IMR-90 (cell line): ENCODE results near the gene PSMD6. TPM values are rescaled to one million over a fixed set of nuclear protein-coding genes. Genes with fewer than 3 reads are reported as not detected.
A peak's percentile ranks its signal among the peaks of the same experiment; 100 is the strongest.

ENCODE experiments used
- ATAC-seq: fragments of 200-7000 bp; cut with Tn5 transposase; 2 replicates; pipeline ENCODE4 v1.9.1; 2020; ENCODE audit warnings: low read depth, mild to moderate bottlenecking, moderate library complexity
- BruUV-seq: library from RNA; stranded (reverse); fragments of 400-500 nt; replicated peaks from 2 replicates; lab custom pipeline; 2021; lab: Mats Ljungman, UMichigan
- CTCF ChIA-PET: fragments of 300-600 bp; formaldehyde crosslinking; extraction: SDS; loops from one replicate; lab custom pipeline; 2021; ENCODE audit warnings: antibody characterized with exemption; lab: Yijun Ruan, JAX
- POLR2A ChIA-PET: fragments of 300-600 bp; sonication (Branson Sonifier 250); formaldehyde crosslinking; loops from one replicate; lab custom pipeline; 2022; ENCODE audit warnings: antibody characterized with exemption; ENCODE audit not compliant: unreplicated experiment; lab: Charles Lee
- DNase-seq: peaks from one replicate; pipeline ENCODE4 v3.0.0; 2013
- H2AFZ ChIP-seq: replicated peaks from 2 replicates; pipeline ENCODE3; 2013; ENCODE audit warnings: low read length, mild to moderate bottlenecking; ENCODE audit not compliant: poor library complexity
- H2AK5ac ChIP-seq: 2 replicates; pipeline ENCODE4 v1.6.1; 2013; ENCODE audit warnings: low read depth, low read length, inconsistent platforms
- H2AK9ac ChIP-seq: replicated peaks from 2 replicates; pipeline ENCODE3; 2013; ENCODE audit warnings: mild to moderate bottlenecking, low read depth, low read length, moderate library complexity; ENCODE audit not compliant: poor library complexity
- H2BK120ac ChIP-seq: 2 replicates; pipeline ENCODE4 v1.6.1; 2013; ENCODE audit warnings: low read depth, low read length, inconsistent platforms
- H2BK15ac ChIP-seq: 3 replicates; pipeline ENCODE4 v1.6.1; 2013; ENCODE audit warnings: low read depth, low read length, inconsistent platforms
- H2BK20ac ChIP-seq: 2 replicates; pipeline ENCODE4 v1.6.1; 2013; ENCODE audit warnings: low read depth, mild to moderate bottlenecking, inconsistent platforms, low read length, moderate library complexity
- H2BK5ac ChIP-seq: 2 replicates; pipeline ENCODE4 v1.6.1; 2013; ENCODE audit warnings: mild to moderate bottlenecking, low read depth, low read length, inconsistent platforms; ENCODE audit not compliant: poor library complexity, severe bottlenecking
- H3K14ac ChIP-seq: replicated peaks from 2 replicates; pipeline ENCODE4 v1.6.1; 2013; ENCODE audit warnings: low read depth, low read length, inconsistent platforms
- H3K18ac ChIP-seq: 2 replicates; pipeline ENCODE4 v1.6.1; 2013; ENCODE audit warnings: low read depth, low read length, control low read depth
- H3K23ac ChIP-seq: 2 replicates; pipeline ENCODE4 v1.6.1; 2013; ENCODE audit warnings: low read depth, low read length, inconsistent platforms
- H3K27ac ChIP-seq: 2 replicates; pipeline ENCODE4 v1.5.1; 2013; ENCODE audit warnings: mild to moderate bottlenecking, control low read depth, low read length; ENCODE audit not compliant: insufficient read depth
- H3K27me3 ChIP-seq: 2 replicates; pipeline ENCODE4 v1.6.1; 2013; ENCODE audit warnings: low read length; ENCODE audit not compliant: control insufficient read depth, insufficient read depth
- H3K36me3 ChIP-seq: 2 replicates; pipeline ENCODE4 v1.6.1; 2013; ENCODE audit warnings: low read length, mixed read lengths; ENCODE audit not compliant: control insufficient read depth, insufficient read depth
- H3K4ac ChIP-seq: 2 replicates; pipeline ENCODE4 v1.6.1; 2013; ENCODE audit warnings: low read depth, low read length, inconsistent platforms
- H3K4me1 ChIP-seq: 2 replicates; pipeline ENCODE4 v1.6.1; 2013; ENCODE audit warnings: low read length, mixed read lengths; ENCODE audit not compliant: control insufficient read depth, insufficient read depth
- H3K4me2 ChIP-seq: 2 replicates; pipeline ENCODE4 v1.6.1; 2013; ENCODE audit warnings: low read depth, mild to moderate bottlenecking, control low read depth, low read length, moderate library complexity
- H3K4me3 ChIP-seq: 2 replicates; pipeline ENCODE4 v1.5.1; 2013; ENCODE audit warnings: low read depth, mild to moderate bottlenecking, control low read depth, low read length, moderate library complexity; ENCODE audit not compliant: insufficient read depth
- H3K56ac ChIP-seq: 2 replicates; pipeline ENCODE4 v1.6.1; 2013; ENCODE audit warnings: low read length, inconsistent platforms; ENCODE audit not compliant: insufficient read depth; ENCODE audit errors: extremely low read depth
- H3K79me1 ChIP-seq, 2 experiments: 2 replicates each; pipeline ENCODE4 v1.6.1; 2013; ENCODE audit warnings: low read length in 2 of 2, inconsistent platforms in 1 of 2, low read depth in 1 of 2
- H3K9ac ChIP-seq: 2 replicates; pipeline ENCODE4 v1.6.1; 2013; ENCODE audit warnings: low read depth, low read length, control low read depth
- H3K9me1 ChIP-seq: 2 replicates; pipeline ENCODE4 v1.6.1; 2013; ENCODE audit warnings: low read length, inconsistent platforms; ENCODE audit not compliant: insufficient read depth
- H3K9me3 ChIP-seq: 2 replicates; pipeline ENCODE4 v1.6.1; 2013; ENCODE audit warnings: low read length; ENCODE audit not compliant: control insufficient read depth, insufficient read depth
- H4K20me1 ChIP-seq: 2 replicates; pipeline ENCODE4 v1.6.1; 2013; ENCODE audit warnings: low read length, inconsistent platforms; ENCODE audit not compliant: insufficient read depth
- H4K5ac ChIP-seq: 2 replicates; pipeline ENCODE4 v1.6.1; 2013; ENCODE audit warnings: mild to moderate bottlenecking, low read depth, low read length, control low read depth
- H4K8ac ChIP-seq, 2 experiments: 2 replicates each; pipeline ENCODE4 v1.6.1; 2013; ENCODE audit warnings: low read depth in 2 of 2, low read length in 2 of 2, control low read depth in 1 of 2, inconsistent platforms in 1 of 2
- H4K91ac ChIP-seq: 2 replicates; pipeline ENCODE4 v1.6.1; 2013; ENCODE audit warnings: low read depth, low read length, inconsistent platforms; ENCODE audit not compliant: insufficient read depth
- BHLHE40 ChIP-seq: fragments of 150-350 bp; IDR thresholded peaks from 2 replicates; pipeline ENCODE4 v1.6.1; 2016; ENCODE audit warnings: mild to moderate bottlenecking, low read depth, low read length
- CEBPB ChIP-seq: IDR thresholded peaks from 2 replicates; pipeline ENCODE4 v1.6.1; 2012; ENCODE audit warnings: low read depth, low read length, improper control_type of control experiment
- CHD1 ChIP-seq: IDR thresholded peaks from 2 replicates; pipeline ENCODE4 v1.6.1; 2012; ENCODE audit warnings: low read depth, low read length, improper control_type of control experiment
- FOS ChIP-seq: fragments of 150-350 bp; IDR thresholded peaks from 2 replicates; pipeline ENCODE4 v1.6.1; 2016; ENCODE audit warnings: low read depth, low read length
- MAFK ChIP-seq: IDR thresholded peaks from 2 replicates; pipeline ENCODE4 v1.6.1; 2012; ENCODE audit warnings: low read depth, low read length, improper control_type of control experiment
- MAZ ChIP-seq: IDR thresholded peaks from 2 replicates; pipeline ENCODE4 v1.6.1; 2012; ENCODE audit warnings: low read depth, mild to moderate bottlenecking, low read length, improper control_type of control experiment, moderate library complexity, borderline replicate concordance
- MXI1 ChIP-seq: IDR thresholded peaks from 2 replicates; pipeline ENCODE4 v1.6.1; 2012; ENCODE audit warnings: low read depth, mild to moderate bottlenecking, low read length, moderate library complexity, borderline replicate concordance
- NFE2L2 ChIP-seq: fragments of 150-350 bp; IDR thresholded peaks from 2 replicates; pipeline ENCODE4 v1.6.1; 2016; ENCODE audit warnings: low read depth, mild to moderate bottlenecking, low read length
- POLR2A ChIP-seq: IDR thresholded peaks from 2 replicates; pipeline ENCODE4 v1.6.1; 2012; ENCODE audit warnings: mild to moderate bottlenecking, low read depth, low read length
- RAD21 ChIP-seq: IDR thresholded peaks from 2 replicates; pipeline ENCODE4 v1.6.1; 2012; ENCODE audit warnings: low read length, improper control_type of control experiment
- RCOR1 ChIP-seq: IDR thresholded peaks from 2 replicates; pipeline ENCODE4 v1.6.1; 2012; ENCODE audit warnings: mild to moderate bottlenecking, low read length, improper control_type of control experiment; ENCODE audit not compliant: insufficient replicate concordance
- RFX5 ChIP-seq: IDR thresholded peaks from 2 replicates; pipeline ENCODE4 v1.8.0; 2012; ENCODE audit warnings: low read depth, mild to moderate bottlenecking, low read length, moderate library complexity
- SMC3 ChIP-seq: fragments of 150-350 bp; IDR thresholded peaks from 2 replicates; pipeline ENCODE4 v1.6.1; 2016; ENCODE audit warnings: low read depth, mild to moderate bottlenecking, antibody characterized with exemption, low read length, moderate library complexity
- WGBS, 2 experiments: methylation state at CpG; one replicate each; pipeline versions ENCODE4 v1.1.5 to v1.1.7; 2013; ENCODE audit warnings: missing lambda C conversion rate in 2 of 2; ENCODE audit not compliant: insufficient read length in 1 of 2; ENCODE audit errors: extremely low coverage in 2 of 2; 5-methylcytosine and 5-hydroxymethylcytosine counted together
- dilution Hi-C: fragments of 300-500 bp; cut with HindIII; formaldehyde crosslinking; loops from one replicate; pipeline ENCODE4 v1.14.3; 2018; ENCODE audit warnings: low sequenced_read_pairs; ENCODE audit not compliant: unreplicated experiment
- in situ Hi-C: fragments of 300-500 bp; cut with MboI; formaldehyde crosslinking; loops from 3 replicates; pipeline ENCODE4 v1.14.3; 2019; ENCODE audit warnings: low sequenced_read_pairs, inconsistent platforms, mixed read lengths
- intact Hi-C: fragments of 100-400 bp; cut with micrococcal nuclease; formaldehyde crosslinking; loops from 2 replicates; pipeline ENCODE4 v1.10.0; 2022
- polyA plus RNA-seq, 3 experiments: library from polyadenylated mRNA; depleted of rRNA; stranded (reverse); fragments of >200 nt; gene quantifications; 2 replicates each; pipeline ENCODE4 v1.2.3, GENCODE V29; 2012; ENCODE audit warnings: low replicate concordance in 1 of 3
- total RNA-seq: library from RNA; depleted of rRNA; stranded (reverse); fragments of >200 nt; gene quantifications from 2 replicates; pipeline ENCODE4 v1.2.3, GENCODE V29; 2012
- TF ChIP-seq, protein P1 (sequence below): fragments of 150-350 bp; IDR thresholded peaks from 2 replicates; pipeline ENCODE4 v1.6.1; 2017; ENCODE audit warnings: mild to moderate bottlenecking, antibody characterized with exemption, low read length, low read depth
- TF ChIP-seq, protein P2 (sequence below): conservative IDR thresholded peaks from 2 replicates; pipeline ENCODE4 v1.5.1; 2012; ENCODE audit warnings: mild to moderate bottlenecking, low read depth, low read length, improper control_type of control experiment
- TF ChIP-seq, protein P3 (sequence below): fragments of 150-350 bp; IDR thresholded peaks from 2 replicates; pipeline ENCODE4 v1.6.1; 2016; ENCODE audit warnings: low read depth, mild to moderate bottlenecking, low read length, moderate library complexity, borderline replicate concordance

The PSMD6 gene
- total and polyA plus RNA-seq, 2 of the 4 experiments (the other 2 are of a cell fraction): 86.6 to 91.8 TPM

DNA sequence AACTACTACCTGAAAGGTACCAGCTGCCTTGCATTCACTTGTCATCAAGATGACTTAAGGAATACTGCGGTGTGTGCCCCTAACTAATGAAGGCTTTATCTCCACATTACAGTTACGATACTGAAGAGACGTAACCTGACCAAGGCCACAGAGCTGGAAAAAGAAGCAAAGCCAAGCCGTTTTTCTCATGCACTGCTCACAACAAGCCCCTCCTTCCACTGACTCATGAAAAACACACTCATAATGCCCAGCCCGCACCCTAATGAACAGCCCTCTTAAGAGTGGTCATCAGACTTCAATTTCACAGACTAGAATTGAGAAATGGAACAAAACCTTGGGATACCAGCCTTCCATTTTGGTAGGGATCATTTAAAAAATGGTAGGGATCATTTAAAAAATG is 11.6 kb downstream of the PSMD6 start:
- Histone ChIP-seq H3K4me2 (no peak overlapping the region), H3K9ac (no peak overlapping the region), H4K5ac (no peak overlapping the region), H2AK9ac (peak overlapping the region; percentile 32), H4K20me1 (peaks cover 25% of the 10 kb centered on the region; the same call in 1 of the 2 replicates), H3K36me3 (peaks cover 49% of the 10 kb centered on the region), H3K27ac (no peak overlapping the region), H3K56ac (no peak overlapping the region), H2BK5ac (no peak overlapping the region), H3K4me1 (peaks cover 6% of the 10 kb centered on the region), H3K18ac (no peak overlapping the region), H2BK120ac (no peak overlapping the region), H4K8ac (no peak overlapping the region), H3K9me3 (no peaks in the 10 kb centered on the region), H2AFZ (no peak overlapping the region), H3K4me3 (no peak overlapping the region), H3K9me1 (peaks cover 12% of the 10 kb centered on the region; the same call in 1 of the 2 replicates), H4K91ac (no peak overlapping the region), H3K79me1 (peaks cover 43 to 44% of the 10 kb centered on the region in 2 experiments), H3K23ac (no peak overlapping the region), H2BK15ac (no peak overlapping the region), H3K4ac (no peak overlapping the region), H2BK20ac (no peak overlapping the region), H2AK5ac (0 out of 2 replicates have a peak overlapping the region, but pooled peaks have one; percentile 1), H3K27me3 (no peaks in the 10 kb centered on the region), H3K14ac (no peak overlapping the region)
- ChIA-PET POLR2A (interaction anchor here (0.6 kb wide), 1 partner anchor 1408 kb away, joined by 4 read pairs; no protein-coding TSS in a partner anchor), CTCF (interaction anchor here (1.1 kb wide), 1 partner anchor 10 kb away, joined by 3 read pairs; no protein-coding TSS in a partner anchor)
- in situ Hi-C loops: no loop called here
- WGBS, 2 experiments: 89% methylated on average over 3 of the region's 5 CpGs; no CpG with 5 or more reads in 1 of the 2 experiments
- dilution Hi-C loops: no loop called here
- TF ChIP-seq CEBPB (no peak), RCOR1 (no peak), NFE2L2 (no peak), BHLHE40 (no peak), CHD1 (no peak), RFX5 (no peak), MAFK (no peak), MXI1 (no peak), MAZ (no peak), RAD21 (no peak), FOS (no peak), POLR2A (no peak), SMC3 (no peak)
- TF ChIP-seq, protein P1, sequence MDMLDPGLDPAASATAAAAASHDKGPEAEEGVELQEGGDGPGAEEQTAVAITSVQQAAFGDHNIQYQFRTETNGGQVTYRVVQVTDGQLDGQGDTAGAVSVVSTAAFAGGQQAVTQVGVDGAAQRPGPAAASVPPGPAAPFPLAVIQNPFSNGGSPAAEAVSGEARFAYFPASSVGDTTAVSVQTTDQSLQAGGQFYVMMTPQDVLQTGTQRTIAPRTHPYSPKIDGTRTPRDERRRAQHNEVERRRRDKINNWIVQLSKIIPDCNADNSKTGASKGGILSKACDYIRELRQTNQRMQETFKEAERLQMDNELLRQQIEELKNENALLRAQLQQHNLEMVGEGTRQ: no peak
- TF ChIP-seq, protein P2, sequence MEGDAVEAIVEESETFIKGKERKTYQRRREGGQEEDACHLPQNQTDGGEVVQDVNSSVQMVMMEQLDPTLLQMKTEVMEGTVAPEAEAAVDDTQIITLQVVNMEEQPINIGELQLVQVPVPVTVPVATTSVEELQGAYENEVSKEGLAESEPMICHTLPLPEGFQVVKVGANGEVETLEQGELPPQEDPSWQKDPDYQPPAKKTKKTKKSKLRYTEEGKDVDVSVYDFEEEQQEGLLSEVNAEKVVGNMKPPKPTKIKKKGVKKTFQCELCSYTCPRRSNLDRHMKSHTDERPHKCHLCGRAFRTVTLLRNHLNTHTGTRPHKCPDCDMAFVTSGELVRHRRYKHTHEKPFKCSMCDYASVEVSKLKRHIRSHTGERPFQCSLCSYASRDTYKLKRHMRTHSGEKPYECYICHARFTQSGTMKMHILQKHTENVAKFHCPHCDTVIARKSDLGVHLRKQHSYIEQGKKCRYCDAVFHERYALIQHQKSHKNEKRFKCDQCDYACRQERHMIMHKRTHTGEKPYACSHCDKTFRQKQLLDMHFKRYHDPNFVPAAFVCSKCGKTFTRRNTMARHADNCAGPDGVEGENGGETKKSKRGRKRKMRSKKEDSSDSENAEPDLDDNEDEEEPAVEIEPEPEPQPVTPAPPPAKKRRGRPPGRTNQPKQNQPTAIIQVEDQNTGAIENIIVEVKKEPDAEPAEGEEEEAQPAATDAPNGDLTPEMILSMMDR: no peak
- TF ChIP-seq, protein P3, sequence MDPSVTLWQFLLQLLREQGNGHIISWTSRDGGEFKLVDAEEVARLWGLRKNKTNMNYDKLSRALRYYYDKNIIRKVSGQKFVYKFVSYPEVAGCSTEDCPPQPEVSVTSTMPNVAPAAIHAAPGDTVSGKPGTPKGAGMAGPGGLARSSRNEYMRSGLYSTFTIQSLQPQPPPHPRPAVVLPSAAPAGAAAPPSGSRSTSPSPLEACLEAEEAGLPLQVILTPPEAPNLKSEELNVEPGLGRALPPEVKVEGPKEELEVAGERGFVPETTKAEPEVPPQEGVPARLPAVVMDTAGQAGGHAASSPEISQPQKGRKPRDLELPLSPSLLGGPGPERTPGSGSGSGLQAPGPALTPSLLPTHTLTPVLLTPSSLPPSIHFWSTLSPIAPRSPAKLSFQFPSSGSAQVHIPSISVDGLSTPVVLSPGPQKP: no peak
- ATAC-seq (peak; percentile 85), DNase-seq (peak; percentile 83)
- no TSS peak for BruUV-seq
- intact Hi-C loops: no loop called here
